ENCODE results near the gene CACNG7. TPM values are rescaled to one million over a fixed set of nuclear protein-coding genes. Genes with fewer than 3 reads are reported as not detected.
A peak's percentile ranks its signal among the peaks of the same experiment; 100 is the strongest.

The CACNG7 gene
- total RNA-seq, 1 experiment from 2014 or later, result 22.7 TPM

- Mint-ChIP-seq H3K36me3 (ENCODE audit: insufficient read depth in 1 of 3, low read depth in 3 of 3) (peaks cover 47 to 74% (median 54%) of the 10 kb centered on the region in 3 experiments), H3K27me3 (ENCODE audit: low read depth) (no peaks in the 10 kb centered on the region), H3K27ac (peak overlapping the region in 1 of 3 experiments; percentile 76; a peak in 2 of 7 replicates), H3K4me3 (peak overlapping the region in 1 of 2 experiments; percentile 50; a peak in 2 of 5 replicates), H3K9me3 (peaks cover 0 to 10% of the 10 kb centered on the region in 2 experiments; a peak in 2 of 5 replicates), H3K4me1 (peaks cover 14 to 22% of the 10 kb centered on the region in 2 experiments)
- Histone ChIP-seq H4K8ac (replicated peaks; ENCODE audit: insufficient read length, low read depth, low read length) (no peak overlapping the region), H3K23ac (ENCODE audit: insufficient read length, low read depth, low read length) (no peak overlapping the region), H3K9ac (ENCODE audit: extremely low read depth, insufficient read length, low read length) (no peak overlapping the region), H3K56ac (ENCODE audit: insufficient read length, low read depth, low read length) (no peak overlapping the region), H3K23me2 (ENCODE audit: insufficient read length, low read depth, low read length, poor library complexity, severe bottlenecking) (no peaks in the 10 kb centered on the region), H3K4me1 (ENCODE audit: insufficient read depth, low read length) (no peaks in the 10 kb centered on the region), H3K79me1 (ENCODE audit: insufficient read depth, low read depth, low read length, poor library complexity, severe bottlenecking) (no peaks in the 10 kb centered on the region), H3K79me2 (ENCODE audit: insufficient read depth, low read length) (0 out of 2 replicates have a peak, but pooled peaks cover 1% of the 10 kb centered on the region), H2BK120ac (ENCODE audit: low read depth, low read length, poor library complexity, severe bottlenecking) (no peak overlapping the region), H3K27me3 (ENCODE audit: insufficient read depth, low read length) (no peaks in the 10 kb centered on the region), H2BK5ac (ENCODE audit: insufficient read length, low read length) (no peak overlapping the region), H4K5ac (ENCODE audit: insufficient read length, low read depth, low read length) (no peak overlapping the region), H3K4me2 (ENCODE audit: insufficient read depth, insufficient read length, low read length) (no peak overlapping the region), H3K18ac (ENCODE audit: insufficient read length, low read depth, low read length) (no peak overlapping the region), H4K91ac (ENCODE audit: insufficient read length, low read depth, low read length) (no peak overlapping the region), H2AK5ac (ENCODE audit: insufficient read length, low read length) (no peak overlapping the region), H2BK12ac (ENCODE audit: insufficient read length, low read depth, low read length) (no peak overlapping the region), H3K4ac (ENCODE audit: low read depth, low read length) (no peak overlapping the region), H2BK20ac (ENCODE audit: low read depth, low read length, poor library complexity, severe bottlenecking) (no peak overlapping the region), H2BK15ac (ENCODE audit: low read depth, low read length) (no peak overlapping the region), H3K14ac (ENCODE audit: insufficient read depth, low read length) (no peak overlapping the region), H4K20me1 (ENCODE audit: control insufficient read depth, insufficient read depth, insufficient read length) (no peaks in the 10 kb centered on the region), H3T11ph (ENCODE audit: low read length) (no peak overlapping the region), H3K9me3 (ENCODE audit: control insufficient read depth, low read depth, low read length) (no peaks in the 10 kb centered on the region), H3K27ac (ENCODE audit: insufficient read length, low read depth, low read length) (no peak overlapping the region), H2AFZ (ENCODE audit: low read length) (no peak overlapping the region)
- no CpG with 5 or more reads among the region's 8 CpGs for WGBS (ENCODE audit: extremely low coverage, insufficient read length, low lambda C conversion rate)
- TF ChIP-seq CTCF (conservative IDR thresholded peaks at IDR 0.05), result no peak
- peak; percentile 88 for DNase-seq
Measured at GRCh38 chr19:53927739-53928138, 18.7 kb downstream of the CACNG7 start.
